ENCODE data around the gene PAK3.

DNA sequence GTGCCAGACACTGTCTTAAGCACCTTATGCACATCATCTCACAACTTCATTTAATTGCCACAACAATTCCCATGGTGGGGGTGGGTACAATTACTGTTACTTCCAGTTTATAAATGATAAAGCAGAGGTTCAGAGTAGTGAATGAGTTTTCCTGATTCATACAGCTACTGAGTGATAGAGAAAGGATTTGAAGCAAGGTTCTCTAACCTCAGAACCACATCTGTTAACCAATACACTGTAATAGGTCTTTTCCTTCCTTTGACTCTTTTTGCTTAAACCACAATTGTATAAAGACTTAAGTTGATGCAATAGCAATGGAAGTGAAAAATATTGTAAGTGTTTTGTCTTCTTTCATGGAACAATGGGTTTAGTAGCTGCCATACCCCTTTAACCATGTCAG lies 43.5 kb upstream of the PAK3 start:
- TF ChIP-seq POLR2A (IDR thresholded peaks at IDR 0.05; ENCODE audit: low read length) (no peak), GATA1 (IDR thresholded peaks at IDR 0.05; ENCODE audit: low read depth, low read length) (no peak)
